Upper lobe of left lung (tissue), 4 donors: ENCODE data around the gene SH2D2A.

ENCODE experiments used
- CTCF ChIP-seq, 6 experiments: fragments of 450-650 bp in 4 of 6; fragments of 200-600 bp in 2 of 6; sonication (generic) in 2 of 6; IDR thresholded peaks; one replicate each; pipeline ENCODE4 v1.5.1; 2016 to 2019; ENCODE audit warnings: antibody characterized with exemption in 6 of 6
- EP300 ChIP-seq, 4 donors: sonication (generic); formaldehyde crosslinking; IDR thresholded peaks; one replicate each; pipeline ENCODE4 v1.5.1; 2017; ENCODE audit warnings: antibody characterized with exemption in 4 of 4, control low read depth in 2 of 4
- POLR2A ChIP-seq, 4 donors: fragments of 450-650 bp; IDR thresholded peaks; one replicate each; pipeline ENCODE4 v1.5.1; 2016 to 2017; ENCODE audit warnings: antibody characterized with exemption in 4 of 4, mild to moderate bottlenecking in 2 of 4
- POLR2AphosphoS5 ChIP-seq, 2 donors: sonication (generic); formaldehyde crosslinking; IDR thresholded peaks; one replicate each; pipeline ENCODE4 v1.5.1; 2017; ENCODE audit warnings: antibody characterized with exemption in 2 of 2

DNA sequence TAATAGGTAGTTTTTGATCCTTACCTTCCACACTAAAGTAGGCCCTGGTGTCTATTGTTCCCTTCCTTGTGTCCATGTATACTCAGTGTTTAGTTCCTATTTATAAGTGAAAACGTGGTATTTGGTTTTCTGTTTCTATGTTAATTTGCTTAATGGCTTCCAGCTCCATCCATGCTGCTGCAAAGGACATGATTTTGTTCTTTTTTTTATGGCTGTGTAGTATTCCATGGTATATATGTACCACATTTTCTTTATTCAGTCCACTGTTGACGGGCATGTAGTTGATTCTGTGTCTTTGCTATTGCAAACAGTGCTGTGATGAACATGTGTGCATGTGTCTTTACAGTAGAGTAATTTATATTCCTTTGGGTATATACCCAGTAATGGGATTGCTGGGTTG is 28.5 kb downstream of the SH2D2A start:
- TF ChIP-seq POLR2AphosphoS5 (IDR thresholded peaks at IDR 0.05) = no peak
- TF ChIP-seq EP300 (IDR thresholded peaks at IDR 0.05) = no peak
- TF ChIP-seq CTCF (IDR thresholded peaks at IDR 0.05) = no peak
- no peak for TF ChIP-seq POLR2A (IDR thresholded peaks at IDR 0.05)
